Activated CD4-positive, CD25-positive, alpha-beta regulatory T cell (primary cell): ENCODE measurements around the gene KCNH1.
"Not testable (repeated sequence)": the region's sequence is repeated elsewhere in the genome, so short reads cannot be mapped to it uniquely, and the experiment has no call there.

ENCODE experiments used
- DNase-seq, 4 experiments: peaks; one replicate each; lab custom pipeline; 2025; lab: John Stamatoyannopoulos, UW

The KCNH1 gene

DNA sequence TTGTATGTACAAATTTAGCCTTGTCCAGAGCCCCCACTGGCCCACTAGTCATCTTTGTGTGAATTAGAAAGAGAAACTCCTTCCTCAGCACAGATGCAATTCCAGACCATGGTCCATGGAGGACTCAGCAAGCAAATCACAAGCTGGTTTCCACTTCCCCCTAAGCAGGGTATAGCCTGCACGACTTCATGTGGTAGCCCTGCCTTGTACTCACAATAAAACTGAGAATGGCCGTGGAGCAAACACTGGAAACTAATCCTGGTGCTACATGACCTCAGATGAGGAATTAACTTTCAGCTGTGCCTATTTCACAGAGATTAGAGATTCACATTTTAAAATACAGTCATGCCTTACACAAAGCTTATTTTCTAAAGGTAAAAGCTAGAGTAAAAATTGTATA lies 32.5 kb downstream of the KCNH1 start:
- no peak for DNase-seq

DNA sequence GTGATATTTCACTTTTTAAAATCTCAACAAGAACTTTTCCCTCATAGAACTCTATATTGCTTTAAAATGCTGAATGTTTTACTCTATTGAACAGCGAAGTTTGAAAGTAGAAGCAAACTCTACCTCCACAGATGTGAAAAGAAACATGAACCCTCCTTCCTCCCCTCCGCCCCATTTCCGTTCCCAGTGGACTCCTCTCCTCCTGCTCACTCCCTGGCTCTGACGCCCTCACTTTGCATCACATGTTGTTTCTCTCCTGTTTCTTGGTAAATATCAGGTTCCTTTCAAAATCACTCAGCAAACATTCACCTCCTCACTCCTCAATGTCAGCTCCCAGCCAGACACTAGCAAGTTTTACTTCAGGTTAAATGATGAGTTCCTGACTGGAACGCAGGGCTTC lies 34.6 kb downstream of the KCNH1 start:
- no peak for DNase-seq

- no peak for DNase-seq
These were observed 38.6 kb downstream of the KCNH1 start for GRCh38 chr1:211095381-211095780.

DNA sequence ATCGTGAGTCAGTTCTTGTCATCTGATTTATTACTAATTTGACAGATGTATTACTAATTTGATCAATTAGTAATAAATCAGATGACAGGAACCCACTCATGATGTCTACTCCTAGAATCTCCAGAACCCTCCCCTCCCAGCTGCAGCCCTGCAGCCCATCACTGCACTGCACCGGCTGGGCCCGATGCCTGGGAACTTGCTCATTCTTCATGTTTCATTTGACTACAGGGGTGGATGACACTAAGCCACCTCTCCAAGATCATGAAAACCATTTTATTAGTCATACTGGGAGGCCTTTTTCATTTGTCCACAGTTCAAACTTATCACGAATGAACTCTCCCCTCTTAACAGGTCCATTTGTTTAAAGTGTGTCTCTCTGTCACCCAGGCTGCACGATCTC lies 41.0 kb downstream of the KCNH1 start:
- DNase-seq: no peak

GRCh38 chr1:211091867-211092266 lies 42.1 kb downstream of the KCNH1 start:
- no peak for DNase-seq

DNA sequence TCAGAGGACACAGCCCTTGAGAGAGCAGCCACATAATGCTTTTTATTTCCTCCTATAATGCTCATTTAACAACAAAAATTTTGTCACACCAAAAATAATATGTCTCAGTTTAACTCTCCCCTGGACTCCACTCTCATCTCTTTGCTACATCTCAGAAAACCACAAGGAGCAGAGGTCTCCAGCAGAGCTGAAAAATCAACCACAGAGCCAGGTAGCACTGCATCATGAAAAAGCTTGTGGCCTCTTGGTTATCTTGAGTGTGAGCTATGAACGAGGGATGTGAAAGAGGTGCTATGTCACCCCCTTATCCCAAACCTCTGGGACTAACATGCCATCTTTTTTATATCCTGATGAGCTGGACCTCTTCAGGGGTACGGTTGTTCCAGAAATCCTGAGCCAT lies 44.4 kb downstream of the KCNH1 start:
- no peak for DNase-seq

- DNase-seq: no peak
These were observed 45.8 kb downstream of the KCNH1 start for GRCh38 chr1:211088156-211088555.

- no peak for DNase-seq
These were observed 51.1 kb downstream of the KCNH1 start for GRCh38 chr1:211082824-211083223.

- not testable (repeated sequence) for DNase-seq
These were observed 52.5 kb downstream of the KCNH1 start for GRCh38 chr1:211081447-211081846.

DNA sequence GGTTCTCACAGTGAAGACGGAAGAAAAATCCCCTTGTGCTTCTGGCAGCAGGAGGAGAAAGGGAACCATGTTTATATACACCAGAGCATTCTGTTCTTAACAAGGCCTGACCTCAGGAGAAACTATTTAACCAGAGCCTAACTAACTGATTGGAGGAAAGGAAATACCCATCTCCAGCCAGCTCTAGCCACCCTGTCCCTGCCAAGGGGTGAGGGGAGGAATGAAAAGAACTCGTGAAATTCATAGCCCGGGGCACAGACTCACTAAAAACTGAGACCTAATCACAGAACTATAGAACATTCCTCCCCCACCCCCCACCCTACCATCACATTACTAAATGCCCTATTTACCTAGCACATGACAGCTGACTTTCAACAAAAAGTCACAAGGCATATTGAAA lies 65.0 kb downstream of the KCNH1 start:
- no peak for DNase-seq

DNA sequence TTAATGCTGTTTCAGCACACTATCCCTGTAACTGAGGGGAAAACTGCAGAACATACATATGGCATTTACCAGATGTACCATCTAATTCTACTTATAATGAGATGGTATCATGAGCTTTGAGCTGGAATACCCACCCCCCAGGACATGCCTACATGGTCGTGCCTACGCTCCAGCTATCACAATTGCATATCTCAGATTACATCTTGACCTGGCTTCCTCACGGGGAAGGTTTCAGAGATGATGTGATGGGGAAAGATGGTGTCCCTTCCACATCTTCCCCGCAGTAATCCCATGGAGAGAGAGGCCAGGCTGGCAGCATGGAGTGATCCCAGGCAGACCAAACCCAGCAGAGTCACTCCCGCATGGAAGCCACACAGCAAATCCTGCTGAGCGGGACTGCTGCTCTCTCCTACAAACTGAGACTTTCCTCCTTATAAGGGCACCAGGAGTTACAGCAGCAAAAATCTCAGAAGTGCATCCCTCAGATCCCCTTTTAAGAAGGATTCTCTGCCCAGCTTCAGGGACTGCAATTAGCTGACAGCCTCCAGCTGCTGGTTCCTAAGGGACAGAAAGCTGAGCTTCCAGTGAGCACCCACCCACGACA lies 67.1 kb downstream of the KCNH1 start:
- DNase-seq: no peak

- DNase-seq: not testable (repeated sequence)
These were observed 92.1 kb downstream of the KCNH1 start for GRCh38 chr1:211041838-211042237.

DNA sequence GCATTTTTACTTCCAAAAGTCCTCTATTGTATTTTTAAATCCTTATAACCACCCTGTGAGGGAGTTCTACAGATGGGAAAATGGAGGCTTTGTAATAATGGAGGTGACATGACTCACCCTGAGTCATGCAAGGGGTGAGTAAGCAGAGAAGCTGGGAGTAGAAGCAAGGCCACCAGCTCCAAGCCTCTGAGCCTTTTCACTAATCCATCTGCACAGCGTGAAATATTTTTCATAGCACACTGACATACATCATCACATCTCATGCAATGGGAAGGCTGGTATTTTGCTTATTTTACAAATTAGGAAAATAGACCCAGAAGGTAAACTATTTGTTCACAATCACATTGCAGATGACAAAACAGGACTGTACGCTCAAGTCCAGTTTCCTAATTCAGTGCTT lies 96.9 kb downstream of the KCNH1 start:
- no peak for DNase-seq

- no peak for DNase-seq
These were observed 97.4 kb downstream of the KCNH1 start for GRCh38 chr1:211036381-211037060.

GRCh38 chr1:211035821-211036380 lies 98.0 kb downstream of the KCNH1 start:
- DNase-seq: no peak

GRCh38 chr1:211033921-211034525 lies 99.9 kb downstream of the KCNH1 start:
- no peak for DNase-seq

DNA sequence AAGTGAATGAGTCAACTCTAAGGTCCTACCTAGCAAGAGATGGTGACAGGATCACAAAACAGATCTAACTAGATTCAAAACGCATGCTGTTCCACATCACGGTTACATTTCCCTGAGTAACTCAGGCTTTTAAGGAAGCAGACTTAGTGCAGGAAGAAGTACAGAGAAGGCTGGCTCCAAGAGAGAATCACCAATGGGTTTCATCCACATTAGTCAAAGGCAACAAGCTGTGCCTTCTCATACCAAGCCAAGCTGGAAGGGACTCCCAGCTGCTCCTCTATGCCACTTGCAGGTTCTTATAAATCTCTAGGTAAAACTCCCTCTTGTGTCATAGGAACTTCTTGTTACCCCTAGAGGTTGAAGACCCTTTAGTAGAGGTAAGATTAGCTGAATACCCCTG lies 109.0 kb downstream of the KCNH1 start:
- DNase-seq: no peak

GRCh38 chr1:211019266-211019665 lies 114.7 kb downstream of the KCNH1 start:
- DNase-seq: no peak

GRCh38 chr1:211018690-211019089 lies 115.3 kb downstream of the KCNH1 start:
- no peak for DNase-seq

DNA sequence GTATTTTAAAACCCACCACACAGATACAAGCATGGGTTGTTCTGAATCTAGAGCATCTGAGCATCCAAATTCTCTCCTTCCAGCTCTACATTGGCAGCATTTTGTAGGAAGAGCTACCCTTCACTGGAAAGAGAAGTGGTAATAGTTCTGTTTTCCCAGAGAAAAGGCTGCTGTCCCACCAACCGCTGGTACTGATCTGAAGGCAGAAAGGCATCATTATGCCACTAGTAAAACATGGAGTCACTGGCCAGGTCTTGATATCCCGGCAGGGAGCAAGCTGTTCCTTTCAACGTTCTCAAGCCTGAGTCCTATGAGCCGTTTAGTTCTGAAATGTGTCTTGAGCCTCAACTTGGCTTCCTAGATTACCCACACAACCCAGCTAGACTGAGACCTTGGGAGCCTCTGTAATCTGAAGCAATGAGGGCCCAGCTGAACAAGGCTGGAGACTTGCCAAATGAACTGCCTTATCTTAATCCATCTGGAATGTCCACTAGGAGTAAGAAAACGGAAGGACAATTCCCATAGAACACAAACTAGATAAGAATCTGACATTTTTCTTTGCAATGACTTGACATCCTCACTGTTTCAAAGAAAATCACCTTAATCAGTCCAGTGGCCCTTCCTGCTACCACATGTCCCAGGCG lies 116.8 kb downstream of the KCNH1 start:
- no peak for DNase-seq

GRCh38 chr1:211014275-211014674 lies 119.7 kb downstream of the KCNH1 start:
- DNase-seq: no peak

DNA sequence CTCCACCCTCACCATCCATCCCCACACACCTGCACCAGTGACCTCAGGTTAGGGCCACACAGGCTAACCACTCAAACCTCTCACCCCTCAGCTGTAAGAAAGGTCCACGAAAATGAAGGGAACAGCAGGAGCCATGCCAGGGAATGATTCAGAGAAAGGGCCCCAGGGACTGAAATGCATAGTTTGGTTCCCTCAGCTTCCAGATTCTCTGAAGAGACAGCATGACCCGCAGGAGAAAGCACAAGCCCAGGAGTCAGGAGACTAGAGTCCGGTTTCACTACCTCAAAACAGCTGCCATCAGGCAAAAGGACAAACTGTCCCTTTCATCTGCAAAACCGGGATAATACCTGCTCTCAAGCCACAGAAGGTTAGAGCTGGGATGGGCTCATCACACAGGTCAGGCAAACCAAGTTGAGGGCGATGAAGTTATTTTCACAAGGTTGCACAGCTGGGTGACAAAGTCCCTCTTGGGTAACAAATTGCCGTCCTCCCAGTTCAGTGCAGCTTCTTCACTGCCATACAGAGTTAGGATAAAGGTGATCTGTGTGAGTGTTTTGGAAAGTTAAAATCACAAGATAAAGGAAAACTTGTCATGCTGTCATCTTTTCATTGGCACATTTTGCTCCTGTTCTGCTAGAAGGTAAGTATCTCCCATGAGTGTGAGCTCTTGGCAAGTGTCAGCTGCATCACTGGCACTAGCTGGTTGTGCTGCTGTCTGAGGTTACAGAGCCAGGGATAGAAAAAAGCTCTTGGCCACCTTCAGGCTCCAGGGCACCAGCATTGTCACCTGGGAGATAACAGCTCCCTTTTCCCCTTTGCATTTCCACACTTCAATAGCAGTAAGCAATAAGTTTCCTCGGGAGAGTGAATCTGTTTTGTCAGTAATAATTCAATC lies 120.4 kb downstream of the KCNH1 start:
- no peak for DNase-seq
